ENCODE measurements around the gene ATE1.
"Not testable (repeated sequence)": the region's sequence is repeated elsewhere in the genome, so short reads cannot be mapped to it uniquely, and the experiment has no call there.

ATE1 gene

DNA sequence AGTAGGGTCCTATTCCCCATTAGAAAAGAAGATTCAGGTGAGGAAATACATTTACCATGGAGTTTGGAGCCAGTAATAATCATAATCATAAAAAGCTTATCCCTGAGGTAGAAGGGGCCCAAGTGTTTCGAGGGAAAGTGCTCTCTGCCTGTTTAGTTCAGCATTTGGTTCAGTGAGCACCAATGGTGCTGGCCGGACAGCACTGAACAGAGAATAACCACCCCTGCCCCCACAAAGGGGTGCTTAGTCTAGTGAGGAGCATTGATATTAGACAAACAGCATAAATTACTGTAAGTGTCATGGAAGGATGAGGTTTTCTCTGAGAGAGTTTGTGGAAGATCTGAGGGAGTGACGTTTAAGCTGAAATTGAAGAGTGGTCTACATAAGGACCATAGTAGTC is 21.6 kb upstream of the ATE1 start:
- no peak overlapping the region for H3K27ac ChIP-seq (ENCODE audit: low read depth, low read length)
- no peak overlapping the region for H3K4me3 ChIP-seq (ENCODE audit: low read length)
- no peaks in the 10 kb centered on the region for H3K27me3 ChIP-seq (ENCODE audit: control insufficient read depth, insufficient read depth, low read length)
- H3K4me1 ChIP-seq (ENCODE audit: control insufficient read depth, insufficient read depth, low read length): peaks cover 9% of the 10 kb centered on the region
- no peaks in the 10 kb centered on the region for H3K36me3 ChIP-seq (ENCODE audit: control insufficient read depth, insufficient read depth, low read length)
- no peak overlapping the region for H3K9ac ChIP-seq (ENCODE audit: low read length)

DNA sequence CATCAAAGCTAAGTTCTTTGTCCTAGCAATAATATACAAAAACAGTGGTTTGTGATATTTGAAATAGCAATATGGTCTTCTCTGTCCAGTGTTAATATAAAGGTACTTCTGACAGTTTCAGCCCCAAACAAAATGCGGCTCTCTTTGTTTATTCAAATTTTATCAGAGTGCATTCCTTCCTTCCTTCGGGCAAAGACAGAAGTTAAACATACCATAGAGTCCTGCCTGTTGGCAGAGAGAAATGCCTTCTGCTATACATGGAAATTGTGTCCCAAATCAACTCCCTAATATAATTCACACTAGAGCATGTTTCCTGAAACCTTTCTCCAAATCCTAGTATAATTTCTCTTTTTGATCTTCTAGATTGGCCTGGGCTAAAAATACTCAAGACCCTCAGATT is 21.2 kb upstream of the ATE1 start:
- H3K9ac ChIP-seq (ENCODE audit: low read length): no peak overlapping the region
- no peaks in the 10 kb centered on the region for H3K27me3 ChIP-seq (ENCODE audit: control insufficient read depth, insufficient read depth, low read length)
- H3K36me3 ChIP-seq (ENCODE audit: control insufficient read depth, insufficient read depth, low read length): no peaks in the 10 kb centered on the region
- H3K4me3 ChIP-seq (ENCODE audit: low read length): no peak overlapping the region
- peaks cover 9% of the 10 kb centered on the region for H3K4me1 ChIP-seq (ENCODE audit: control insufficient read depth, insufficient read depth, low read length)
- no peak overlapping the region for H3K27ac ChIP-seq (ENCODE audit: low read depth, low read length)

DNA sequence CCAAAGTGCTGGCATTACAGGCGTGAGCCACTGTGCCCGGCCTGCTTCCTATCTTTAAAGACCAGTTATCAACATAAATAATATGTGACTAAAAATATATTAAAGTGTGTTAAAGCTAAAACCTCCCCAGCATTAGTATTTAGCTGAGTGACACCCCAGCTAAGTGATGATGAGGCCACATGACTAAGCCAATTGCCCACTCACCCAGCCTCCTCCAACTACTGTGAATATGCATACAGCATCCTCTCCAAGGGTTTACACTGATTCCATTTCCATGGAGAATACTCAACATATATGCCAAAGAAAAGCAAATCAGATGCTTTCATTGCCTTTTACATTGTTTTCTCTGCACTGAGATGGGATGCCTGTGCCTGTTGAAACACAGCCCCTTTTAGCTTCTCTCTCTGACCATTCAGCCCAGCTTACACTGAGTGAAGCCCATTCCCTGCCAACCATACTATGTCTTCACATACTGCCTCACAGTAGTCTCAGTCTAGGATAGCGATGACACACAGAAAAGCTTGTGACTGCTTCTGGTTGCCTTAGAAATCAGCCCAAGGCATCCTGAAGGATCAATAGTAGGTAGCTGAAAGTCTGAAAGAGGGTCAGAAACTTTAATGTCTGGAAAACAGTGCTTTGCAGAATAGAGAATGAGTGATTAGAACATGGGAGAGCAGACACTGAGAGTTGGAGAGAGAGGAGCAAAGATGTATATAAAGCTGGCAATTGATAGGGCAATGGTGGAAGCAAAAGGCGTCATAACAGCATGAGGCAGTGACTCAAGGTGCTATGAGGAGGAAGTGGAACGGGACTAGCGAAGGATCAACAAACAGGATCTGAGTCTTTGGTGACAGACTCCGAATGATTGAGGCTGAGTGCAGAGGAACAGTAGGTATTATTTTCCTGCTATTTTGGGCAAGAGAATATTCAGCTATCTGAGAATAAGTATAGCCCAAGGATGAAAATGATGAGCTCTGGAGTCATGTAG is 19.8 kb upstream of the ATE1 start:
- Histone ChIP-seq H3K9ac (ENCODE audit: low read length) (no peak overlapping the region), H3K27me3 (ENCODE audit: control insufficient read depth, insufficient read depth, low read length) (no peaks in the 10 kb centered on the region), H3K4me1 (ENCODE audit: control insufficient read depth, insufficient read depth, low read length) (peaks cover 16% of the 10 kb centered on the region), H3K36me3 (ENCODE audit: control insufficient read depth, insufficient read depth, low read length) (no peaks in the 10 kb centered on the region), H3K27ac (ENCODE audit: low read depth, low read length) (no peak overlapping the region), H3K4me3 (ENCODE audit: low read length) (no peak overlapping the region)

DNA sequence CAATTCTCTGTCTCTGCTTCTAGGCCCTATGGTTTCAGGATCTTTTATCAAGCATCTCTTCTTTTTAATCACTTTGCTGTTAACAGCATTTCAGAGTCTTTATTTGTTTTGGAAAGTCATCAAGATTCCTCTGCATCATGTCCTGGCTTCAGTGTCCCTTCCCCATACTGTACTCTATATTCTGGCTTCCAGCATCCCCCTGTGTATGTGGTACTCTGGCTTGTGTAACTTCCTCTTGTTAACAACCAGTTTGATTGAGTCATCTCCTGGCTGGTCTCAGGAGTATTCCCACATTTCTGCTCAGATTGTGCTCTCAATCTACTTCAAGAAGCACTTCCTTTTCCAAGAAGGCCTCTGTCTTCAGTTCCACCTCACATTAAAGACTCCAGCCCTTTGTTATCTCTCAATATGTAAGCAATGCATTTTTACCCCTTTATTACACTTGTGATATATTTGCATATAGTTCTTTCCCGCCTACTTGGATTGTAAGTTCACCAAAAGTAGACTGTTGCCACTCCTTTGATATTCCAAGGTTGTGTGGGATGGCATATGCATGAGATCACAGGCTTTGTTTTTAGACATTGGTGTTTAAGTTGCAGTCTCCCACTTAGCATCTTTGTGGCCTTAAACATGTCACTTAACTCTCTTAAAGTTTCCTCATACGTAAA is 15.1 kb upstream of the ATE1 start:
- no peak overlapping the region for H3K4me3 ChIP-seq (ENCODE audit: low read length)
- H3K36me3 ChIP-seq (ENCODE audit: control insufficient read depth, insufficient read depth, low read length): no peaks in the 10 kb centered on the region
- H3K27ac ChIP-seq (ENCODE audit: low read depth, low read length): peak overlapping the region; percentile 56
- no peak overlapping the region for H3K9ac ChIP-seq (ENCODE audit: low read length)
- H3K27me3 ChIP-seq (ENCODE audit: control insufficient read depth, insufficient read depth, low read length): no peaks in the 10 kb centered on the region
- H3K4me1 ChIP-seq (ENCODE audit: control insufficient read depth, insufficient read depth, low read length): peaks cover 8% of the 10 kb centered on the region

DNA sequence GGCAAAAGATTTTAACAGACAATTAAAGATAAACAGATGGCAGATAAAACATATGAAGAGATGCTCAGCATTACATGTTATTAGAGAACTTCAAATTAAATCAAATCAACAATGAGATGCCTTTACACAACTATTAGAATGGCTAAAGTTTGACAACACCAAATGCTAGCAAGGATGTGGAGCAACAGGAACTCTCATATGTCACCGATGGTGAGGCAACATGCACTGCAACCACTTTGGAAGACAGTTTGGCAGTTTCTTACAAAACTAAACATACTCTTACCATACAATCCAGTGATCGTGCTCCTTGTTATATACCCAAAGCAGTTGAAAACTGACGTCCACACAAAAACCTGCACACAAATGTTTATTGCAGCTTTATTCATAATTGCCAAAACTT is 13.7 kb upstream of the ATE1 start:
- Histone ChIP-seq H3K4me3 (ENCODE audit: low read length) (no peak overlapping the region), H3K9ac (ENCODE audit: low read length) (no peak overlapping the region), H3K4me1 (ENCODE audit: control insufficient read depth, insufficient read depth, low read length) (peaks cover 8% of the 10 kb centered on the region), H3K27ac (ENCODE audit: low read depth, low read length) (no peak overlapping the region), H3K27me3 (ENCODE audit: control insufficient read depth, insufficient read depth, low read length) (no peaks in the 10 kb centered on the region), H3K36me3 (ENCODE audit: control insufficient read depth, insufficient read depth, low read length) (no peaks in the 10 kb centered on the region)

DNA sequence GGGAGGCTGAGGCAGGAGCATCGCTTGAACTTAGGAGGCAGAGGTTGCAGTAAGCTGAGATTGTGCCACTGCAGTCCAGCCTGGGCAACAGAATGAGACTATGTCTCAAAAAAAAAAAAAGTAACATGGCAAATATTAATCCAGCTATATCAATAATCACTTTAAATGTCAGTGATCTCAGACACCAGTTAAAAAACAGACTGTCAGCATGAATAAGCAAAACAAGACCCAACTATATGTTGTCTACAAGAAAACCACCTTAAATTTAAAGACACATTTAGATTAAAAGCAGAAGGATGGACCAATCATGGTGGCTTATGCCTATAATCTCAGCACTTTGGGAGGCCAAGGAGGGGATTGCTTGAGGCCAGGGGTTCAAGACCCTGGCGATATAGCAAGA is 8.5 kb upstream of the ATE1 start:
- H3K4me1 ChIP-seq (ENCODE audit: control insufficient read depth, insufficient read depth, low read length): no peaks in the 10 kb centered on the region
- no peaks in the 10 kb centered on the region for H3K36me3 ChIP-seq (ENCODE audit: control insufficient read depth, insufficient read depth, low read length)
- H3K27me3 ChIP-seq (ENCODE audit: control insufficient read depth, insufficient read depth, low read length): no peaks in the 10 kb centered on the region
- no peak overlapping the region for H3K9ac ChIP-seq (ENCODE audit: low read length)
- no peak overlapping the region for H3K27ac ChIP-seq (ENCODE audit: low read depth, low read length)
- no peak overlapping the region for H3K4me3 ChIP-seq (ENCODE audit: low read length)

DNA sequence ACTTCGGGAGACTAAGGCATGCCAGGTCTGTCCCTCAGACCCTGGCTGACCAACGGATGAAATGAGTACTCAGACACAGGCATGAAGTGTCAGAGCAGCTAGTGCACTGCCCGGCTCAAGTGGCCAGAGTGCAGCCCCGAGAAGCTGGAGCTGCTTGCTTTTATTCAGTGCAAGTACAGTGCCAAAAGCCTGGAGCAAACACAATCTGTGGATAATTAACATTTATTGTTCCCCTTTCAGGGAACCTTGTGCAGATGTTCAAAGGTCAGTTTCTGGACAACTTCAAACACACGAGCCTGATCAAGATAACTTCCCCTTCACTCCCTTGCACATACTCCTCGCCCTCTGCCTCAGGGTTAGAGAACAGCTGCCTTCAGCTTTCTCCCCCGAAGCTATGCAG is 7.9 kb upstream of the ATE1 start:
- no peak overlapping the region for H3K9ac ChIP-seq (ENCODE audit: low read length)
- no peak overlapping the region for H3K4me3 ChIP-seq (ENCODE audit: low read length)
- H3K27me3 ChIP-seq (ENCODE audit: control insufficient read depth, insufficient read depth, low read length): no peaks in the 10 kb centered on the region
- H3K36me3 ChIP-seq (ENCODE audit: control insufficient read depth, insufficient read depth, low read length): no peaks in the 10 kb centered on the region
- no peaks in the 10 kb centered on the region for H3K4me1 ChIP-seq (ENCODE audit: control insufficient read depth, insufficient read depth, low read length)
- H3K27ac ChIP-seq (ENCODE audit: low read depth, low read length): no peak overlapping the region

DNA sequence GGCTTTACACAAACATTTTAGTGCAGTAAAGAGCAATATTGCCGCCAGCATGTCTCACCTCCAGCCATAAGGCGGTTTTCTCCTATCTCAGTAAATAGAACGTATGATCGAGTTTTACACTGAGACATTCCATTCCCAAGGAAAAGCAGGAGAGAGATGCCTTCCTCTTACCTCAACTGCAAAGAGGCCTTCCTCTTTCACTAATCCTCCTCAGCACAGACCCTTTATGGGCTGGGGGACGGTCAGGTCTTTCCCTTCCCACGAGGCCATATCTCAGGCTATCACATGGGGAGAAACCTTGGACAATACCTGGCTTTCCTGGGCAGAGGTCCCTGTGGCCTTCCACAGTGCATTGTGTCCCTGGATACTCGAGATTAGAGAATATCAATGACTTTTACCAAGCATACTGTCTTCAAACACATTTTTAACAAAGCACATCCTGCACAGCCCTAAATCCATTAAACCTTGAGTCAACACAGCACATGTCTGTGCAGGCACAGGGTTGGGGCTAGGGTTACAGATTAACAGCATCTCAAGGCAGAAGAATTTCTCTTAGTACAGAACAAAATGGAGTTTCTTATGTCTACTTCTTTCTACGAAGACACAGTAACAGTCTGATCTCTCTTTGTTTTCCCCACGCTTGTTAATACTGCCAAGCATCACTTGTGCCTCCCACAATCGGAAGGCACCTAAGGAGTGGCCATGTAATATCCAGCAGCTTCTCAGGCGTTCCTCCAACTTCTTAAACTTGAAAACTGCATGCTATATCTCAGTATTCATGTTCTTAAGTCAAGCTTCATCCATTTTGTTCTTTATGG is 2.6 kb upstream of the ATE1 start:
- H3K36me3 ChIP-seq (ENCODE audit: control insufficient read depth, insufficient read depth, low read length); H3K9ac ChIP-seq (ENCODE audit: low read length); H3K27ac ChIP-seq (ENCODE audit: low read depth, low read length); H3K27me3 ChIP-seq (ENCODE audit: control insufficient read depth, insufficient read depth, low read length); H3K4me1 ChIP-seq (ENCODE audit: control insufficient read depth, insufficient read depth, low read length); H3K4me3 ChIP-seq (ENCODE audit: low read length): not testable (repeated sequence)

DNA sequence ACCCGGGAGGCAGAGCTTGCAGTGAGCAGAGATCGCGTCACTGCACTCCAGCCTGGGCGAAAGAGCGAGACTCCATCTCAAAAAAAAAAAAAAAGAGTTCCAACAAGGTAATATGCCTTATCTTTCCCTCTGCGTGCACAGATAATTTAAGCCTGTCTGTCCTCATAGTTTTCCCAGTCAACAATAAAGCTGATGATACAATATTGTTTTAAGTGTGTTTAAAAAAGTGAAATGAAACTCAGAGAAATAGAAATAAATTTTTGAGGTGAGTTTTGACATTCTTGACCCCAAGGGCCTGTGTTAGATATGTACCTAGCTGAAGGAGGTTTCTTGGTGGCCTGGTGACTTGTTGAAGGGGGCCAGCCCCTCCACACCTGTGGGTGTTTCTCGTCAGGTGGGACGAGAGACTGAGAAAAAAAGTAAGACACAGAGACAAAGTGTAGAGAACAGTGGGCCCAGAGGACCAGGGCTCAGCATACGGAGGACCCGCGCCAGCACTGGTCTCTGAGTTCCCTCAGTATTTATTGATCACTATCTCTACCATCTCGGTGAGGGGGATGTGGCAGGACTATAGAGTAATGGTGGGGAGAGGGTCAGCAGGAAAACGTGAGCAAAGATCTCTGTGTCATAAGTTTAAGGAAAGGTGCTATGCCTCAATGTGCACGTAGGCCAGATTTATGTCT is 1.9 kb upstream of the ATE1 start:
- not testable (repeated sequence) for H3K27ac ChIP-seq (ENCODE audit: low read depth, low read length); H3K36me3 ChIP-seq (ENCODE audit: control insufficient read depth, insufficient read depth, low read length); H3K4me3 ChIP-seq (ENCODE audit: low read length); H3K4me1 ChIP-seq (ENCODE audit: control insufficient read depth, insufficient read depth, low read length); H3K27me3 ChIP-seq (ENCODE audit: control insufficient read depth, insufficient read depth, low read length); H3K9ac ChIP-seq (ENCODE audit: low read length)

DNA sequence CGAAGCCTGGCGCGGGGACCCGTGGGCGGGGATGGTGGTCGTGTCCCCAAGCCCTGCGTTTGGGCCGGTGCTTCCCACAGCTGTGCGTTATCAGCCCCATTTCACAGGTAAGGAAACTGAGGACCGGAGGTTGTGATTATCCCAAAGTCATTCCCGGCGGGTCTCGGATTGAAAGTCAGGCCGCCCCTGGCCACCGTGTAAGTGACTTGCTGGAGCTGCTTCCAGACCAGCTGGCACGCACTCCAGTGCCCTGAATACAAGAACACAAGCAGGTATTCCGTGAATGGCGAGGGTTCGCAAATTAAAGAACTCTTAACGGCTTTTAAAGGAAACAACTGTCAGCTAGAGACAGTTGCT is 675 bp upstream of the ATE1 start:
- Histone ChIP-seq H3K36me3 (ENCODE audit: control insufficient read depth, insufficient read depth, low read length) (no peaks in the 10 kb centered on the region), H3K4me3 (ENCODE audit: low read length) (peak overlapping the region; percentile 93), H3K4me1 (ENCODE audit: control insufficient read depth, insufficient read depth, low read length) (peaks cover 2% of the 10 kb centered on the region), H3K9ac (ENCODE audit: low read length) (peak overlapping the region; percentile 91), H3K27ac (ENCODE audit: low read depth, low read length) (peak overlapping the region; percentile 97), H3K27me3 (ENCODE audit: control insufficient read depth, insufficient read depth, low read length) (no peaks in the 10 kb centered on the region)

DNA sequence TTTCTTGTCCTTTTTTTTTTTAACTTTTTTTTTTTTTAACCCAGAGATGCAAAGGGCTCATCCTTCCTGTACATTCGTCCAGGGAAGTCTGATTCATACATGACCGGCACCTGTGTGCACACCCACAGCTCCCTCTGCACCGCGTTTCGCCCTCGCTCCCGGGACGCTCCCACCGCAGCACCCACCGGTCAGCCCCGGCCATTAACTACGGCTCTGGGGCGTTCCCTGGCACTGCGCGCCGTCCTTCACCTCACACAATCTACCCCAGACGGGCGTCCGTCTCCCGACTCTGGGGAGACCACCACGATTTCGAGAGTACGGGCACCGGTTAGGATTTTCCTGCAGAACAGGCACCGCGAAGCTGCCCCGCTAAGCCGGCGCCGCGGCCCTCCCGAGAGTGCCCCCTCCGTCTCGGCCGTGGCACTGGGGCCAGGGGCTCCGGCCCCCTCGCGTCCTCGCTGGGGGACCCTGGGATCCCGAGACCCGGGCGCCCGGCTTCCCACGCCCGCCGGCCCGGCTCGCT is 452 bp downstream of the ATE1 start:
- peak overlapping the region; percentile 97 for H3K27ac ChIP-seq (ENCODE audit: low read depth, low read length)
- peaks cover 2% of the 10 kb centered on the region for H3K4me1 ChIP-seq (ENCODE audit: control insufficient read depth, insufficient read depth, low read length)
- peak overlapping the region; percentile 88 for H3K9ac ChIP-seq (ENCODE audit: low read length)
- no peaks in the 10 kb centered on the region for H3K27me3 ChIP-seq (ENCODE audit: control insufficient read depth, insufficient read depth, low read length)
- peak overlapping the region; percentile 93 for H3K4me3 ChIP-seq (ENCODE audit: low read length)
- H3K36me3 ChIP-seq (ENCODE audit: control insufficient read depth, insufficient read depth, low read length): peaks cover 5% of the 10 kb centered on the region

Data from rectal smooth muscle tissue (tissue), 1 donor.